ENCODE measurements around the gene CILP.
A peak's percentile ranks its signal among the peaks of the same experiment; 100 is the strongest.

The CILP gene

DNA sequence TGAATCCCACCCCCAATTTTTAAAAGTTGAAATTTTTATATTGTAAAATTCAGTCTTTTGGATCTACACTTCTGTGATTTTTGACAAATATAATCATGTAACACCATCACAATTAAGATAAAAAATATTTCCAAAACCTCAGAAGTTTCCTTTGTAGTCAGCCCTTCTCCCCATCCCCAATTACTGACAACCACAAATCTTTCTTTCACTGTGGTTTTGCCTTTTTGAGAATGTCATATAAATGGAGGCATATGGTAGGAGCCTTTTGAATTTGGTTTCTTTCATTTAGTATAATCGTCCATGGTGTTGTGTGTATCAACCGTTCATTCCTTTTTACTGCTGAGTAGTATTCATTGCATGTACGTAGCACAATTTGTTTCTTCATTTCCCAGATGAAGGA is 7.9 kb upstream of the CILP start:
- H3K4me3 Mint-ChIP-seq, result no peak overlapping the region
- TF ChIP-seq, protein P1, sequence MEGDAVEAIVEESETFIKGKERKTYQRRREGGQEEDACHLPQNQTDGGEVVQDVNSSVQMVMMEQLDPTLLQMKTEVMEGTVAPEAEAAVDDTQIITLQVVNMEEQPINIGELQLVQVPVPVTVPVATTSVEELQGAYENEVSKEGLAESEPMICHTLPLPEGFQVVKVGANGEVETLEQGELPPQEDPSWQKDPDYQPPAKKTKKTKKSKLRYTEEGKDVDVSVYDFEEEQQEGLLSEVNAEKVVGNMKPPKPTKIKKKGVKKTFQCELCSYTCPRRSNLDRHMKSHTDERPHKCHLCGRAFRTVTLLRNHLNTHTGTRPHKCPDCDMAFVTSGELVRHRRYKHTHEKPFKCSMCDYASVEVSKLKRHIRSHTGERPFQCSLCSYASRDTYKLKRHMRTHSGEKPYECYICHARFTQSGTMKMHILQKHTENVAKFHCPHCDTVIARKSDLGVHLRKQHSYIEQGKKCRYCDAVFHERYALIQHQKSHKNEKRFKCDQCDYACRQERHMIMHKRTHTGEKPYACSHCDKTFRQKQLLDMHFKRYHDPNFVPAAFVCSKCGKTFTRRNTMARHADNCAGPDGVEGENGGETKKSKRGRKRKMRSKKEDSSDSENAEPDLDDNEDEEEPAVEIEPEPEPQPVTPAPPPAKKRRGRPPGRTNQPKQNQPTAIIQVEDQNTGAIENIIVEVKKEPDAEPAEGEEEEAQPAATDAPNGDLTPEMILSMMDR (IDR thresholded peaks at IDR 0.05; ENCODE audit: unreplicated experiment in 3 of 3), result no peak
- peaks cover 4% of the 10 kb centered on the region for H3K4me1 Mint-ChIP-seq
- no peaks in the 10 kb centered on the region for H3K9me3 Mint-ChIP-seq
- no peaks in the 10 kb centered on the region for H3K27me3 Mint-ChIP-seq (ENCODE audit: low read depth)
- H3K27ac Mint-ChIP-seq, result no peak overlapping the region
- no peaks in the 10 kb centered on the region for H3K36me3 Mint-ChIP-seq (ENCODE audit: low read depth)

DNA sequence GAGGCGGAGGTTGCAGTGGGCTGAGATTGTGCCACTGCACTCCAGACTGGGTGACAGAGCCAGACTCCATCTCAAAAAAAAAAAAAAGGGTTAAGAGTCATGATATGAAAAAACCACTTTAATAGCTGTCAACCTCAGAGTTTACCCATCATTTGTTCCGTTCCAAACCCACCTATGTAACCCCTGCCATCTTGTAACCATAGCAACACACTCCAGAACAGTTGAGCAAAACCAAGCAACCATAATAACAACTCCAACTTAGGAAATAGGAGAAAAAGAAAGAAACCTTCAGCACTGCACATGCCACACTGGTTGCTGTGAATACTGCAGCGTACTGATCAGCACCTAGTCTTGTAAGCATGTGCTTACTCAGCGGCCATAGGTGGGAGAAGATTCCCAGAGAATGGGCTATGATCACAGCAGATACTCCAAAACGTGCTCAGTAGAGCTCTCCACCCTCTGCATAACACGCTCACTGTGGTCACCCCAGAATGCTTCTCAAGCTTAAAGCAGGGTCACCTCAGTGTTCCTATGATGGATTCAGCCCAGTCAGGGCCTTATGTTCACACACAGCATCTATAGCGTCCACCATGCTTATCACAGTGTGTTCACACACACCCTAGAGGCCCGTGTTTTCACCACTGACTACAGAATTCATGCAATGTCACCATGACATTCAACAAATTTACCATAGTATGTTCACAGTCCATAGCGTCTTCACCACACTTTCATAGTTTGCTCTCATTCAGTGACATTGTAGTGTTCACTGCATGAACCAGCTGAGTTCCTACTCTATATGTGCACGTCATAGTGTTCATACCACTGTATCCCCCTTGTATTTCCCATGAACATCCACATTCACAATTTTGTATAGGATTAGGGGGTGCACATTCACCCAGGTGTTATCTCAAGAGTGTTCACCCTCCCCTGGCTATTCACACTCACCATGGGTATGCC is 6.5 kb upstream of the CILP start:
- no peak overlapping the region for H3K27ac Mint-ChIP-seq
- no peaks in the 10 kb centered on the region for H3K9me3 Mint-ChIP-seq
- peaks cover 15% of the 10 kb centered on the region for H3K4me1 Mint-ChIP-seq
- H3K4me3 Mint-ChIP-seq, result no peak overlapping the region
- H3K36me3 Mint-ChIP-seq (ENCODE audit: low read depth), result no peaks in the 10 kb centered on the region
- TF ChIP-seq, protein P1 (IDR thresholded peaks at IDR 0.05; ENCODE audit: unreplicated experiment in 3 of 3), result no peak
- no peaks in the 10 kb centered on the region for H3K27me3 Mint-ChIP-seq (ENCODE audit: low read depth)

DNA sequence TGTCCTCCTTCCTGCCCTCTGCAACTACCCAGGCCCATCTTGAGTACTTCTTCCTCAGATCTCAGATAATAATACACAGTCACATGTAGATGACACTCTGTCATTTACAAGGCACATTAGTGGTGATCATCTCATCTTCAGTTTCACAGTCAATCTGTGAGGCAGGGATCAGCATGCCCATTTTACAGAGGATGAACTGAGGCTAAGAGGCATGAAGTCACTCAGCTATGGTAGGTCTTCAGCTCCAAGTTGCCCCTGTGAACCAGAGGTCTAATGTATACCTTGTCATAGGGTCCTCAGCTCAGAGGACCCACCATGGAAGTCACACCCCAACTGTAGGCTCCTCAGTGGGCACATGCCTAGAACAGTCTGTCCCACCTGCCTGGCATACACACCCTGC is 4.2 kb upstream of the CILP start:
- Mint-ChIP-seq H3K27me3 (ENCODE audit: low read depth) (no peaks in the 10 kb centered on the region), H3K9me3 (no peaks in the 10 kb centered on the region), H3K36me3 (ENCODE audit: low read depth) (no peaks in the 10 kb centered on the region), H3K4me1 (peaks cover 38% of the 10 kb centered on the region), H3K4me3 (no peak overlapping the region), H3K27ac (peak overlapping the region in 1 of 3 experiments; percentile 13)
- TF ChIP-seq, protein P1 (IDR thresholded peaks at IDR 0.05; ENCODE audit: unreplicated experiment in 3 of 3), result no peak

DNA sequence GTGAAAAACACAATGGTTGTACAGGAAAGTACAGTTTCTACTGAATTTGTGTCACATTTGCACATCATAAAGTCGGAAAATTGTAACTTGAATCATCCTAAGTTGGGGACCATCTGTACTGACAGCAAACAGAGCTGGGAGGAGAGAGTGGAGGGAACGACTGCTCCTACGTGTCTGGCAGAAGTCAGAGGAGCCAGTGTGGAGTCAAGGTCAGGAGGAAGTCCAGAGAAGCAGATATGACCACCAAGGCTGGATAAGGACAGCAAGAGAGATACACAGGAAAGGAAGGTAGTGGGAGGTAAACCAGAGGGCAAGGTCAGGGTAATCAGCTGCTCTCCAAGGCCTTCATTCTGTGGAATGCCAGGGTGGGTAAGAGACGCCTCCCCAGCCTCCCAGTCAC is 2.7 kb upstream of the CILP start:
- peak overlapping the region in 2 of 3 experiments; percentile 3 to 92 for H3K27ac Mint-ChIP-seq
- H3K4me3 Mint-ChIP-seq, result no peak overlapping the region
- no peaks in the 10 kb centered on the region for H3K9me3 Mint-ChIP-seq
- H3K36me3 Mint-ChIP-seq (ENCODE audit: low read depth), result no peaks in the 10 kb centered on the region
- TF ChIP-seq, protein P1 (IDR thresholded peaks at IDR 0.05; ENCODE audit: unreplicated experiment in 3 of 3), result no peak
- H3K4me1 Mint-ChIP-seq, result peaks cover 53% of the 10 kb centered on the region
- no peaks in the 10 kb centered on the region for H3K27me3 Mint-ChIP-seq (ENCODE audit: low read depth)

DNA sequence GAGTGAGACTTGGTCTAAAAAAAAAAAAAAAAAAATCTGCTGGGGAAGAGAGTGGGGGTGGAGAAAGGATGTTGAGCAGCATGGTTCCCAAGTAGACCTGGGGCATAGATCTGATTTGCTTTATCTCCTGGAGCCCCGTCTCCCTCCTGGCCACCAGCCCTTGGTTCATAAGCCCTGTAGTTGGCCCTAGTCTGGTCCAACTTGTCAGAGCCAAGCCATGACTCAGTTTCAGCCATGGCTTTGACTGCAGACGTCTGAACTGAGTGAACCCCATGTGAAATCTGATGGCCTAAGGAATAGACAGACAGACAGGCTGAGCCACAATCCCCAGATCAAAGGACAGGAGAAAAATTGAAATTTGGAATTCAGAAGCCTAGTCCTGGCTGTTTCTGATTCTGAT is 2.0 kb upstream of the CILP start:
- Mint-ChIP-seq H3K27ac (peak overlapping the region in 1 of 3 experiments; percentile 92), H3K4me3 (no peak overlapping the region), H3K27me3 (ENCODE audit: low read depth) (no peaks in the 10 kb centered on the region), H3K9me3 (no peaks in the 10 kb centered on the region), H3K36me3 (ENCODE audit: low read depth) (no peaks in the 10 kb centered on the region), H3K4me1 (peaks cover 61% of the 10 kb centered on the region)
- TF ChIP-seq, protein P1 (IDR thresholded peaks at IDR 0.05; ENCODE audit: unreplicated experiment in 3 of 3), result no peak

DNA sequence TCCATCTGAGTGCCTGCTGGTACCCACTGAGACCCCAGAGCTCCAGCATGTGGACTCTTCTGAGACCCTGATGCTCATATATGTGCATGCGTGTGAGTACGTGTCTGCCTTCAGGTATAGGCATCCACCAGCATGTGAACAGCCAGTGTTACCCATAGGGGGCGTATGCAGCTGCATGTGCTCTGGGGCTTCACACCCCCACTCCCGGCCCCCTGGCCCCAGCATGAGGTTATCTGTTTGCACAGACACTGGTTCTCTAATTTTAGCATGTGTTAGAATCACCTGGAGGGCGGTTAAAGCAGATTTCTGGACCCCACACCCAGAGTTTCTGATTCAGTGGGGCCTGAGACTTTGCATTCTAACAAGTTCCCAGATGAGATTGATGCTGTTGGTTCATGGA is 824 bp upstream of the CILP start:
- no peaks in the 10 kb centered on the region for H3K27me3 Mint-ChIP-seq (ENCODE audit: low read depth)
- H3K4me3 Mint-ChIP-seq, result no peak overlapping the region
- no peaks in the 10 kb centered on the region for H3K36me3 Mint-ChIP-seq (ENCODE audit: low read depth)
- peaks cover 67% of the 10 kb centered on the region for H3K4me1 Mint-ChIP-seq
- TF ChIP-seq, protein P1 (IDR thresholded peaks at IDR 0.05; ENCODE audit: unreplicated experiment in 3 of 3), result peak in 1 of 3 experiments; percentile 13
- H3K27ac Mint-ChIP-seq, result peak overlapping the region; percentile 53 to 94 (median 92)
- H3K9me3 Mint-ChIP-seq, result no peaks in the 10 kb centered on the region

Measured in nephron (organoid).